ENCODE data around the gene SKIL.

DNA sequence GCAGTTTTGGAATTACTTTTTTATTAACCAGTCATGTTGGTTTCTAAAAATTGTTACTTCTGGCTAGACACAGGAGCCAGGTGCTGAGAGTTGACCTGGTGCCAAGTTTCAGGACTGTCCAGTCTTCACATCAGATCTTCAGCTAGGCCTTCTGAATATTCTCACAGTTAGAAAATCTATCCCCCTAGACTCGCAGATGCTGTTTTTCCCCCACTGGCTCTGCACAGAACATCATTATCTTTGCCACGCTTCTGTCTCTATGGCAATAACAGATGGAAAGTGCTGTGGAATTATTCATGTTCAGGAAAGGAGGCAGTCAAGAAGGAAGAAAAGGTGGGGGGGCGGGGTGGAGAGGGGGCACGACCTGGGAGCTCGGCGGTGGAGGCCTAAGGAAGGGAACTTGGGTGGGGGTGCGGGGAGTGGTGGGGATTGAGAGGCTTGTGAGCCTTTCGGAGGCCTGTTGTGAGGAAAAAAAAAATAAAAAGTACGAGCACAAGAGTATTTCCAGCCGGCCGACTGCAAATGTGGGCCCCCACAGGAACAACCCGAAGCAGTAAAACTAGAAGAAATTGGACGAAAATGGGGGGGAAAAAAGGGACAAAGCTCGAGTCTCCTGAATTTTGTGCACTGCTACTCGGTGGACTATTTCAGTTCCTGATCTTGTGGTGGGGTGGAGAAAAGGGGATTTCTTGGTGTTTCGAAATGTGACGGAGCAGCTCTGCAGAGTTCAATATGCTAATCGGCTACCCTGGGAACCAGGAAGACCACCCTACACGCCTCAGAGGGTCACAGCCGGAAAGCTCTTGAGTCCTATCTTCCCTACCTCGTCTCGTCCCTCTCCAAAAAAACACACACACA, 1.5 kb upstream of the SKIL start:
- TF ChIP-seq, protein P1, sequence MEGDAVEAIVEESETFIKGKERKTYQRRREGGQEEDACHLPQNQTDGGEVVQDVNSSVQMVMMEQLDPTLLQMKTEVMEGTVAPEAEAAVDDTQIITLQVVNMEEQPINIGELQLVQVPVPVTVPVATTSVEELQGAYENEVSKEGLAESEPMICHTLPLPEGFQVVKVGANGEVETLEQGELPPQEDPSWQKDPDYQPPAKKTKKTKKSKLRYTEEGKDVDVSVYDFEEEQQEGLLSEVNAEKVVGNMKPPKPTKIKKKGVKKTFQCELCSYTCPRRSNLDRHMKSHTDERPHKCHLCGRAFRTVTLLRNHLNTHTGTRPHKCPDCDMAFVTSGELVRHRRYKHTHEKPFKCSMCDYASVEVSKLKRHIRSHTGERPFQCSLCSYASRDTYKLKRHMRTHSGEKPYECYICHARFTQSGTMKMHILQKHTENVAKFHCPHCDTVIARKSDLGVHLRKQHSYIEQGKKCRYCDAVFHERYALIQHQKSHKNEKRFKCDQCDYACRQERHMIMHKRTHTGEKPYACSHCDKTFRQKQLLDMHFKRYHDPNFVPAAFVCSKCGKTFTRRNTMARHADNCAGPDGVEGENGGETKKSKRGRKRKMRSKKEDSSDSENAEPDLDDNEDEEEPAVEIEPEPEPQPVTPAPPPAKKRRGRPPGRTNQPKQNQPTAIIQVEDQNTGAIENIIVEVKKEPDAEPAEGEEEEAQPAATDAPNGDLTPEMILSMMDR (IDR thresholded peaks at IDR 0.05; ENCODE audit: insufficient read depth, low read length), result no peak
- TF ChIP-seq POLR2AphosphoS5 (IDR thresholded peaks at IDR 0.05; ENCODE audit: low read depth) (no peak), GABPA (IDR thresholded peaks at IDR 0.05; ENCODE audit: low read depth) (no peak), SPI1 (IDR thresholded peaks at IDR 0.05; ENCODE audit: borderline replicate concordance, low read depth) (no peak)
- TF ChIP-seq, protein P2, sequence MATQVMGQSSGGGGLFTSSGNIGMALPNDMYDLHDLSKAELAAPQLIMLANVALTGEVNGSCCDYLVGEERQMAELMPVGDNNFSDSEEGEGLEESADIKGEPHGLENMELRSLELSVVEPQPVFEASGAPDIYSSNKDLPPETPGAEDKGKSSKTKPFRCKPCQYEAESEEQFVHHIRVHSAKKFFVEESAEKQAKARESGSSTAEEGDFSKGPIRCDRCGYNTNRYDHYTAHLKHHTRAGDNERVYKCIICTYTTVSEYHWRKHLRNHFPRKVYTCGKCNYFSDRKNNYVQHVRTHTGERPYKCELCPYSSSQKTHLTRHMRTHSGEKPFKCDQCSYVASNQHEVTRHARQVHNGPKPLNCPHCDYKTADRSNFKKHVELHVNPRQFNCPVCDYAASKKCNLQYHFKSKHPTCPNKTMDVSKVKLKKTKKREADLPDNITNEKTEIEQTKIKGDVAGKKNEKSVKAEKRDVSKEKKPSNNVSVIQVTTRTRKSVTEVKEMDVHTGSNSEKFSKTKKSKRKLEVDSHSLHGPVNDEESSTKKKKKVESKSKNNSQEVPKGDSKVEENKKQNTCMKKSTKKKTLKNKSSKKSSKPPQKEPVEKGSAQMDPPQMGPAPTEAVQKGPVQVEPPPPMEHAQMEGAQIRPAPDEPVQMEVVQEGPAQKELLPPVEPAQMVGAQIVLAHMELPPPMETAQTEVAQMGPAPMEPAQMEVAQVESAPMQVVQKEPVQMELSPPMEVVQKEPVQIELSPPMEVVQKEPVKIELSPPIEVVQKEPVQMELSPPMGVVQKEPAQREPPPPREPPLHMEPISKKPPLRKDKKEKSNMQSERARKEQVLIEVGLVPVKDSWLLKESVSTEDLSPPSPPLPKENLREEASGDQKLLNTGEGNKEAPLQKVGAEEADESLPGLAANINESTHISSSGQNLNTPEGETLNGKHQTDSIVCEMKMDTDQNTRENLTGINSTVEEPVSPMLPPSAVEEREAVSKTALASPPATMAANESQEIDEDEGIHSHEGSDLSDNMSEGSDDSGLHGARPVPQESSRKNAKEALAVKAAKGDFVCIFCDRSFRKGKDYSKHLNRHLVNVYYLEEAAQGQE (IDR thresholded peaks at IDR 0.05; ENCODE audit: insufficient replicate concordance, low read depth), result no peak

Measured in HL-60 (cell line).